ENCODE data around the gene ABCA2.

Gene ABCA2

GRCh38 chr9:136971746-136972145 is 56.3 kb downstream of the ABCA2 start:
- no peak for DNase-seq (ENCODE audit: low read depth)
- no peak for TF ChIP-seq CTCF (IDR thresholded peaks at IDR 0.05; ENCODE audit: low read depth, low read length, missing control alignments)
- no peak overlapping the region for H3K4me3 ChIP-seq (ENCODE audit: low read depth, low read length)

GRCh38 chr9:136970361-136970760 is 57.7 kb downstream of the ABCA2 start:
- TF ChIP-seq CTCF (IDR thresholded peaks at IDR 0.05; ENCODE audit: low read depth, low read length, missing control alignments), result no peak
- H3K4me3 ChIP-seq (ENCODE audit: low read depth, low read length), result no peak overlapping the region
- no peak for DNase-seq (ENCODE audit: low read depth)

GRCh38 chr9:136969774-136970173 is 58.3 kb downstream of the ABCA2 start:
- H3K4me3 ChIP-seq (ENCODE audit: low read depth, low read length), result no peak overlapping the region
- no peak for TF ChIP-seq CTCF (IDR thresholded peaks at IDR 0.05; ENCODE audit: low read depth, low read length, missing control alignments)
- DNase-seq (ENCODE audit: low read depth), result no peak

- no peak for DNase-seq (ENCODE audit: low read depth)
- H3K4me3 ChIP-seq (ENCODE audit: low read depth, low read length), result no peak overlapping the region
- no peak for TF ChIP-seq CTCF (IDR thresholded peaks at IDR 0.05; ENCODE audit: low read depth, low read length, missing control alignments)
These were observed 58.9 kb downstream of the ABCA2 start for GRCh38 chr9:136969150-136969549.

GRCh38 chr9:136968333-136969127 is 59.5 kb downstream of the ABCA2 start:
- H3K4me3 ChIP-seq (ENCODE audit: low read depth, low read length), result no peak overlapping the region
- DNase-seq (ENCODE audit: low read depth), result no peak
- no peak for TF ChIP-seq CTCF (IDR thresholded peaks at IDR 0.05; ENCODE audit: low read depth, low read length, missing control alignments)

GRCh38 chr9:136965771-136966484 is 62.1 kb downstream of the ABCA2 start:
- TF ChIP-seq CTCF (IDR thresholded peaks at IDR 0.05; ENCODE audit: low read depth, low read length, missing control alignments), result no peak
- DNase-seq (ENCODE audit: low read depth), result no peak
- H3K4me3 ChIP-seq (ENCODE audit: low read depth, low read length), result no peak overlapping the region
